K562 (cell line): Measurements from ENCODE around the gene CCN2. TPM values are rescaled to one million over a fixed set of nuclear protein-coding genes. Genes with fewer than 3 reads are reported as not detected.

Experiments
- ATAC-seq: fragments of 200-7000 bp; cut with Tn5 transposase; 3 replicates; pipeline ENCODE4 v1.9.1; 2020; ENCODE audit warnings: moderate library complexity
- BruUV-seq: library from RNA; stranded (reverse); fragments of 400-500 nt; replicated peaks from 2 replicates; lab custom pipeline; 2021; lab: Mats Ljungman, UMichigan
- CTCF ChIA-PET: fragments of 300-600 bp; formaldehyde crosslinking; extraction: SDS; loops from one replicate; lab custom pipeline; 2021; ENCODE audit warnings: low intra/inter-chr PET ratio; lab: Yijun Ruan, JAX
- POLR2A ChIA-PET: fragments of 300-600, 350-650 bp; sonication (Branson Sonifier 250); formaldehyde crosslinking; extraction: SDS; loops from one replicate; lab custom pipeline; 2021; ENCODE audit warnings: antibody characterized with exemption, inconsistent platforms; lab: Yijun Ruan, JAX
- DNase-seq, 4 experiments: peaks; one replicate each; pipeline versions ENCODE4 v3.0.0 to v3.0.0-alpha.2; 2011 to 2018; ENCODE audit warnings: low spot score in 3 of 4, mixed read lengths in 3 of 4; ENCODE audit errors: extremely low read depth in 1 of 4
- FAIRE-seq: peaks from 2 replicates; lab custom pipeline; 2011; peaks lifted over from hg19 to GRCh38; lab: Jason Lieb, UNC
- H2AFZ ChIP-seq: 2 replicates; pipeline ENCODE4 v1.6.0; 2011; ENCODE audit warnings: low read depth, low read length, control low read depth, inconsistent platforms
- H3K27ac ChIP-seq: fragments of 200-600 bp; 3 replicates; pipeline ENCODE4 v1.8.0; 2011; ENCODE audit warnings: low read depth, mild to moderate bottlenecking, control low read depth, inconsistent platforms, low read length, moderate library complexity, mixed read lengths; ENCODE audit errors: extremely low read depth
- H3K27me3 ChIP-seq, 2 experiments: fragments of 300-600 bp in 1 of 2; 2 replicates in 1 of 2; 3 replicates in 1 of 2; pipeline versions ENCODE4 v1.6.0 to v1.8.0; 2011; ENCODE audit warnings: inconsistent platforms in 2 of 2, low read length in 2 of 2, mild to moderate bottlenecking in 1 of 2, mixed read lengths in 1 of 2, moderate library complexity in 1 of 2; ENCODE audit not compliant: control insufficient read depth in 2 of 2, insufficient read depth in 2 of 2
- H3K36me3 ChIP-seq: fragments of 300-600 bp; 3 replicates; pipeline ENCODE4 v1.8.0; 2011; ENCODE audit warnings: mild to moderate bottlenecking, low read length, inconsistent platforms; ENCODE audit not compliant: control insufficient read depth, insufficient read depth
- H3K4me1 ChIP-seq, 2 experiments: fragments of 200-600 bp in 1 of 2; replicated peaks in 1 of 2; 2 replicates in 1 of 2; 3 replicates in 1 of 2; pipeline versions ENCODE4 v1.5.1 to v1.8.0; 2011; ENCODE audit warnings: inconsistent platforms in 2 of 2, low read length in 2 of 2, mild to moderate bottlenecking in 1 of 2, mixed read lengths in 1 of 2, moderate library complexity in 1 of 2; ENCODE audit not compliant: control insufficient read depth in 2 of 2, insufficient read depth in 2 of 2
- H3K4me2 ChIP-seq: 2 replicates; pipeline ENCODE4 v1.6.1; 2011; ENCODE audit warnings: low read length, control low read depth, inconsistent platforms, mixed read lengths; ENCODE audit not compliant: insufficient read depth
- H3K4me3 ChIP-seq: fragments of 200-600 bp; sonication (generic), shearing (Covaris generic); 2 replicates; pipeline ENCODE4 v1.5.1; 2016; ENCODE audit warnings: control low read depth, inconsistent platforms
- H3K79me2 ChIP-seq: fragments of 200-600 bp; 3 replicates; pipeline ENCODE4 v1.8.0; 2011; ENCODE audit warnings: low read length, inconsistent platforms; ENCODE audit not compliant: control insufficient read depth, insufficient read depth
- H3K9ac ChIP-seq, 2 experiments: 2 replicates each; pipeline versions ENCODE4 v1.6.0 to v1.6.1; 2011; ENCODE audit warnings: low read depth in 2 of 2, low read length in 2 of 2, control low read depth in 1 of 2, inconsistent platforms in 1 of 2, mild to moderate bottlenecking in 1 of 2, mixed read lengths in 1 of 2; ENCODE audit not compliant: insufficient read depth in 1 of 2
- H3K9me1 ChIP-seq: one replicate; pipeline ENCODE4 v1.6.0; 2011; ENCODE audit warnings: inconsistent platforms, mild to moderate bottlenecking, low read length, moderate library complexity; ENCODE audit not compliant: control insufficient read depth, insufficient read depth
- H3K9me3 ChIP-seq: replicated peaks from 2 replicates; pipeline ENCODE4 v1.5.1; 2011; ENCODE audit warnings: low read depth, low read length, inconsistent platforms; ENCODE audit not compliant: control insufficient read depth, insufficient read depth
- H4K20me1 ChIP-seq: replicated peaks from 2 replicates; pipeline ENCODE4 v1.6.1; 2011; ENCODE audit warnings: low read length, inconsistent platforms, mixed read lengths; ENCODE audit not compliant: control insufficient read depth, insufficient read depth
- CBX2 ChIP-seq: fragments of 200-600 bp; sonication (generic); IDR thresholded peaks from one replicate; pipeline ENCODE4 v1.6.1; 2012; ENCODE audit warnings: mild to moderate bottlenecking, low read length, inconsistent platforms; ENCODE audit not compliant: insufficient read depth, poor library complexity, severe bottlenecking
- CCAR2 ChIP-seq: fragments of 200-400 bp; formaldehyde crosslinking; IDR thresholded peaks from 2 replicates; pipeline ENCODE4 v1.6.1; 2017; ENCODE audit warnings: mild to moderate bottlenecking, low read depth, low read length
- CCNT2 ChIP-seq: IDR thresholded peaks from 2 replicates; pipeline ENCODE4 v1.6.1; 2011; ENCODE audit warnings: borderline replicate concordance, low read depth, mild to moderate bottlenecking, moderate library complexity, mixed read lengths, low read length; ENCODE audit not compliant: insufficient read length; ENCODE audit errors: extremely low read depth
- HDGF ChIP-seq: fragments of 450-650 bp; IDR thresholded peaks from 2 replicates; pipeline ENCODE4 v1.6.1; 2016
- LCOR ChIP-seq: sonication (generic); formaldehyde crosslinking; IDR thresholded peaks from 2 replicates; pipeline ENCODE4 v1.8.0; 2022; ENCODE audit warnings: mild to moderate bottlenecking, missing genetic modification reagents
- NFXL1 ChIP-seq: fragments of 450-650 bp; formaldehyde crosslinking; IDR thresholded peaks from 2 replicates; pipeline ENCODE4 v1.4.0; 2021; ENCODE audit warnings: mild to moderate bottlenecking
- WGBS: fragments of 100-300 bp; shearing (Covaris generic); methylation state at CpG from one replicate; pipeline ENCODE4 v1.1.6; 2016; ENCODE audit warnings: low coverage, mixed read lengths; ENCODE audit not compliant: insufficient coverage; ENCODE audit errors: missing lambda C conversion rate; 5-methylcytosine and 5-hydroxymethylcytosine counted together
- in situ Hi-C: fragments of 300-500 bp; cut with MboI; formaldehyde crosslinking; loops from 4 replicates; pipeline ENCODE4 v1.15.0; 2018; ENCODE audit warnings: inconsistent platforms, mixed read lengths
- intact Hi-C: fragments of 100-400 bp; cut with micrococcal nuclease; formaldehyde crosslinking; loops from 2 replicates; pipeline ENCODE4 v1.14.2; 2022
- polyA plus RNA-seq, 8 experiments: library from polyadenylated mRNA; depleted of rRNA in 4 of 8; stranded (reverse) in 5 of 8; unstranded in 3 of 8; fragments of >200 nt; fragmentation: Nextera tagmentation in 2 of 8; fragmentation: Illumina TruSeq in 1 of 8; extraction: Ambion mirVana in 2 of 8; extraction: Trizol in 1 of 8; gene quantifications; 2 replicates each; pipeline versions ENCODE4 v1.2.1 to v1.2.3, GENCODE V29; 2011 to 2014; ENCODE audit warnings: inconsistent platforms in 1 of 8, missing spikeins in 1 of 8
- total RNA-seq, 7 experiments: library from RNA; depleted of rRNA in 6 of 7; stranded (reverse); fragments of >200 nt in 6 of 7; fragmentation: Illumina TruSeq in 2 of 7; extraction: Trizol in 2 of 7; gene quantifications; 2 replicates each; pipeline versions ENCODE4 v1.2.1 to v1.2.3, GENCODE V29; 2011 to 2021; ENCODE audit warnings: low replicate concordance in 1 of 7
- TF ChIP-seq, protein P1 (sequence below): fragments of 200-800 bp; sonication (Bioruptor generic); IDR thresholded peaks from 2 replicates; pipeline ENCODE4 v1.6.1; 2016; ENCODE audit warnings: missing genetic modification characterization, missing compliant biosample characterization
- TF ChIP-seq, protein P2 (sequence below): fragments of 250-450 bp; sonication (Bioruptor Pico); IDR thresholded peaks from 2 replicates; pipeline ENCODE4 v1.8.0; 2022; ENCODE audit warnings: inconsistent platforms

The CCN2 gene
- total and polyA plus RNA-seq, 9 of the 15 experiments (the other 6 are each of a cell fraction or from before 2014, with no cell fraction given): 0.40 TPM; not detected in 8

DNA sequence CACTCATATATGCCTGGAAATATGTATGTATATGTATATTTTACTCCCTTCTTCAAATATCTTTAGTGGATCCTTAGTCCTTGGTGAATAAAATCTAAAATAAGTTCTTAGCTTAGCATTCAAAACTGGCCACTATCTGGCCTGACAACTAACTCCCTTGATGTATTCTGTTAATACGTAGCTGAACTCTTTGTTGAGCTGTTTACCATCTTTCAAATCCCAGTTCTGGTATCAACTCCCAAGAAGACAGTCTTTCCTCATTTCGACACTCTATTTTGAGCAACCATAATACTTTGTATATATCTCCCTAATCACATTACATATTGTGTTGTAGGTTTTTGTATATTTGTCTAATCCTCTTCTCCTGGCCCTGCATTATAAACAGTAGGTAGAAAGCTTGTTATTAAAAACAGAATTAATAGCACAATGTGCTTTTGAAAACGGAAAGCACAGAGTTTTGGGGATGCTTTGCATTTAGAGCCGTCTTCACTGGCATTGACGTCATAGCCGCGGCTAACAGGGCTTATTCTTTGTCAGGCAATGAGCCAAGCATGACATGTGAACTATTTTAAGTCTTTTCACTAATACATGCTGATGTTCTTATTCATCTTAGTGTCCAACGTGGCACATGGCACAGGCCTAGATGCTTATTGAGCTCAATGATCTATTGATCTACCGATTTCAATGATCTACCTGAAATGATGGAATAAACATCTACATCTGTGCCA is 47.2 kb upstream of the CCN2 start (continued):
- TF ChIP-seq, protein P1, sequence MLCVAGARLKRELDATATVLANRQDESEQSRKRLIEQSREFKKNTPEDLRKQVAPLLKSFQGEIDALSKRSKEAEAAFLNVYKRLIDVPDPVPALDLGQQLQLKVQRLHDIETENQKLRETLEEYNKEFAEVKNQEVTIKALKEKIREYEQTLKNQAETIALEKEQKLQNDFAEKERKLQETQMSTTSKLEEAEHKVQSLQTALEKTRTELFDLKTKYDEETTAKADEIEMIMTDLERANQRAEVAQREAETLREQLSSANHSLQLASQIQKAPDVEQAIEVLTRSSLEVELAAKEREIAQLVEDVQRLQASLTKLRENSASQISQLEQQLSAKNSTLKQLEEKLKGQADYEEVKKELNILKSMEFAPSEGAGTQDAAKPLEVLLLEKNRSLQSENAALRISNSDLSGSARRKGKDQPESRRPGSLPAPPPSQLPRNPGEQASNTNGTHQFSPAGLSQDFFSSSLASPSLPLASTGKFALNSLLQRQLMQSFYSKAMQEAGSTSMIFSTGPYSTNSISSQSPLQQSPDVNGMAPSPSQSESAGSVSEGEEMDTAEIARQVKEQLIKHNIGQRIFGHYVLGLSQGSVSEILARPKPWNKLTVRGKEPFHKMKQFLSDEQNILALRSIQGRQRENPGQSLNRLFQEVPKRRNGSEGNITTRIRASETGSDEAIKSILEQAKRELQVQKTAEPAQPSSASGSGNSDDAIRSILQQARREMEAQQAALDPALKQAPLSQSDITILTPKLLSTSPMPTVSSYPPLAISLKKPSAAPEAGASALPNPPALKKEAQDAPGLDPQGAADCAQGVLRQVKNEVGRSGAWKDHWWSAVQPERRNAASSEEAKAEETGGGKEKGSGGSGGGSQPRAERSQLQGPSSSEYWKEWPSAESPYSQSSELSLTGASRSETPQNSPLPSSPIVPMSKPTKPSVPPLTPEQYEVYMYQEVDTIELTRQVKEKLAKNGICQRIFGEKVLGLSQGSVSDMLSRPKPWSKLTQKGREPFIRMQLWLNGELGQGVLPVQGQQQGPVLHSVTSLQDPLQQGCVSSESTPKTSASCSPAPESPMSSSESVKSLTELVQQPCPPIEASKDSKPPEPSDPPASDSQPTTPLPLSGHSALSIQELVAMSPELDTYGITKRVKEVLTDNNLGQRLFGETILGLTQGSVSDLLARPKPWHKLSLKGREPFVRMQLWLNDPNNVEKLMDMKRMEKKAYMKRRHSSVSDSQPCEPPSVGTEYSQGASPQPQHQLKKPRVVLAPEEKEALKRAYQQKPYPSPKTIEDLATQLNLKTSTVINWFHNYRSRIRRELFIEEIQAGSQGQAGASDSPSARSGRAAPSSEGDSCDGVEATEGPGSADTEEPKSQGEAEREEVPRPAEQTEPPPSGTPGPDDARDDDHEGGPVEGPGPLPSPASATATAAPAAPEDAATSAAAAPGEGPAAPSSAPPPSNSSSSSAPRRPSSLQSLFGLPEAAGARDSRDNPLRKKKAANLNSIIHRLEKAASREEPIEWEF (CRISPR knock-in tag): no peak

DNA sequence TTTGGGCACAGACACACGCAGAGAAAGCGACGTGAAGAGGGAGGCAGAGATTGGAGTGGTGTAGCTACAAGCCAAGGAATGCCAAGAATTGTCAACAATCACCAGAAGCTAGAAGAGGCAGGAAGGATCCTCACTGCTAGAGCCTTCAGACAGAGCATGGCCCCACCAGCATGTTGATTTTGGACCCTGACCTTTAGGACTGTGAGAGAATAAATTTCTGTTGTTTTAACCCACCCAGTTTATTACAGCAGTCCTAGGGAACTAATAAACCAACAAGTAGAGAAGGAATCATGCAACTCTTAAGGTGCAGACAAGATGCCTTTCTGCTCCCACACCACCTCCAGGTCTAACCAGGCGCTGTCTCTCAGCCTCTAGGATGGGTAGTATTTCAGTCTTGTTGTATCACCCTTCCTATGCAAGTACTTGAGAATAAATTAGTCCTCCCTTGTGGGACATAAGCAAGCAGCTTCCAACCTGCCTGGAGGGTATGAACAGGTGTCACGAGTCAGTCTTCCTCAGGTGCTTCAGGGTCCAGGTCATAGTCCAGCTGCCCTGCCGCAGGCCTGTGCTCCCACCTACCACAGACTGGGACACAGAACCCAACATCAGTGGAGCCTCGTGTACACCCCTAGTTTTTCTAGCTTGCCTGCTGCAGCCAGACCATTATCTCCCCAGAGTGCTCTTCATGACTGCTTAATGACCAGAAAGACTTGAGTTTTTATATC is 46.4 kb upstream of the CCN2 start:
- Histone ChIP-seq H3K36me3 (no peaks in the 10 kb centered on the region), H2AFZ (no peak overlapping the region), H3K27me3 (no peaks in the 10 kb centered on the region), H3K9me3 (no peaks in the 10 kb centered on the region), H4K20me1 (no peaks in the 10 kb centered on the region), H3K9ac (no peak overlapping the region), H3K4me2 (no peak overlapping the region), H3K4me1 (no peaks in the 10 kb centered on the region), H3K79me2 (no peaks in the 10 kb centered on the region), H3K9me1 (no peaks in the 10 kb centered on the region), H3K4me3 (no peak overlapping the region), H3K27ac (no peak overlapping the region)
- BruUV-seq: no TSS peak
- 0% methylated on average over 7 of the region's 7 CpGs for WGBS
- FAIRE-seq (no peak), ATAC-seq (no peak), DNase-seq (no peak)
- TF ChIP-seq LCOR (CRISPR knock-in tag) (no peak), HDGF (no peak), NFXL1 (CRISPR knock-in tag) (no peak), CCAR2 (no peak), CBX2 (no peak), CCNT2 (no peak)
- TF ChIP-seq, protein P2, sequence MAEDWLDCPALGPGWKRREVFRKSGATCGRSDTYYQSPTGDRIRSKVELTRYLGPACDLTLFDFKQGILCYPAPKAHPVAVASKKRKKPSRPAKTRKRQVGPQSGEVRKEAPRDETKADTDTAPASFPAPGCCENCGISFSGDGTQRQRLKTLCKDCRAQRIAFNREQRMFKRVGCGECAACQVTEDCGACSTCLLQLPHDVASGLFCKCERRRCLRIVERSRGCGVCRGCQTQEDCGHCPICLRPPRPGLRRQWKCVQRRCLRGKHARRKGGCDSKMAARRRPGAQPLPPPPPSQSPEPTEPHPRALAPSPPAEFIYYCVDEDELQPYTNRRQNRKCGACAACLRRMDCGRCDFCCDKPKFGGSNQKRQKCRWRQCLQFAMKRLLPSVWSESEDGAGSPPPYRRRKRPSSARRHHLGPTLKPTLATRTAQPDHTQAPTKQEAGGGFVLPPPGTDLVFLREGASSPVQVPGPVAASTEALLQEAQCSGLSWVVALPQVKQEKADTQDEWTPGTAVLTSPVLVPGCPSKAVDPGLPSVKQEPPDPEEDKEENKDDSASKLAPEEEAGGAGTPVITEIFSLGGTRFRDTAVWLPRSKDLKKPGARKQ (CRISPR knock-in tag): no peak
- CTCF ChIA-PET: no interaction called here
- intact Hi-C loops (no loop called here), in situ Hi-C loops (no loop called here)
- POLR2A ChIA-PET: no interaction called here
